HepG2 (cell line): ENCODE results near the gene FZD8. TPM values are rescaled to one million over a fixed set of nuclear protein-coding genes. Genes with fewer than 3 reads are reported as not detected.

Experiments
- DPF2 ChIP-seq: sonication (generic); formaldehyde crosslinking; IDR thresholded peaks from 2 replicates; pipeline ENCODE4 v1.4.0; 2020; ENCODE audit warnings: mild to moderate bottlenecking, low read depth, missing genetic modification reagents, borderline replicate concordance
- HDAC2 ChIP-seq: sonication (generic); formaldehyde crosslinking; IDR thresholded peaks from 2 replicates; pipeline ENCODE4 v1.4.0; 2020; ENCODE audit warnings: missing genetic modification reagents
- HNF4A ChIP-seq: sonication (generic); formaldehyde crosslinking; IDR thresholded peaks from 2 replicates; pipeline ENCODE4 v1.4.0; 2020; ENCODE audit warnings: missing genetic modification reagents
- KMT2B ChIP-seq: IDR thresholded peaks from 2 replicates; pipeline ENCODE4 v1.6.1; 2016; ENCODE audit warnings: missing genetic modification reagents, missing compliant biosample characterization
- MAFF ChIP-seq: IDR thresholded peaks from 2 replicates; pipeline ENCODE4 v1.6.1; 2011; ENCODE audit warnings: low read depth, low read length, improper control_type of control experiment
- MIXL1 ChIP-seq: IDR thresholded peaks from 2 replicates; pipeline ENCODE4 v1.6.1; 2016
- NFIC ChIP-seq: IDR thresholded peaks from 2 replicates; pipeline ENCODE4 v1.6.1; 2012; ENCODE audit warnings: mild to moderate bottlenecking, low read length, inconsistent platforms
- PRMT3 ChIP-seq: sonication (generic); formaldehyde crosslinking; IDR thresholded peaks from 2 replicates; pipeline ENCODE4 v1.8.1; 2022; ENCODE audit warnings: low read depth, mild to moderate bottlenecking, moderate library complexity, missing genetic modification reagents, borderline replicate concordance
- REPIN1 ChIP-seq: sonication (generic); formaldehyde crosslinking; IDR thresholded peaks from 2 replicates; pipeline ENCODE4 v1.8.0; 2022; ENCODE audit warnings: missing genetic modification reagents, low read depth, mild to moderate bottlenecking, borderline replicate concordance
- SALL1 ChIP-seq: sonication (generic); formaldehyde crosslinking; IDR thresholded peaks from 2 replicates; pipeline ENCODE4 v1.8.0; 2022; ENCODE audit warnings: mild to moderate bottlenecking, missing genetic modification reagents
- SOX13 ChIP-seq, 3 experiments: fragments of 450-650 bp in 1 of 3; sonication (generic) in 1 of 3; formaldehyde crosslinking in 1 of 3; IDR thresholded peaks in 2 of 3; conservative IDR thresholded peaks in 1 of 3; 2 replicates each; pipeline versions ENCODE4 v1.5.0 to v1.6.1; 2016 to 2020; ENCODE audit warnings: antibody characterized with exemption in 1 of 3, mild to moderate bottlenecking in 1 of 3, missing compliant biosample characterization in 1 of 3, missing genetic modification reagents in 1 of 3, moderate library complexity in 1 of 3
- TARDBP ChIP-seq: sonication (generic); formaldehyde crosslinking; IDR thresholded peaks from 2 replicates; pipeline ENCODE4 v1.8.0; 2022; ENCODE audit warnings: mild to moderate bottlenecking, missing genetic modification reagents
- TBX2 ChIP-seq: sonication (generic); formaldehyde crosslinking; IDR thresholded peaks from 2 replicates; pipeline ENCODE4 v1.5.0; 2020; ENCODE audit warnings: missing genetic modification reagents, mild to moderate bottlenecking, borderline replicate concordance
- ZBTB8A ChIP-seq: sonication (generic); formaldehyde crosslinking; IDR thresholded peaks from 2 replicates; pipeline ENCODE4 v1.4.0; 2020; ENCODE audit warnings: mild to moderate bottlenecking, low read depth, missing genetic modification reagents, borderline replicate concordance
- polyA plus RNA-seq, 8 experiments: library from polyadenylated mRNA; depleted of rRNA in 3 of 8; stranded (reverse) in 7 of 8; unstranded in 1 of 8; fragments of >200 nt; fragmentation: Illumina TruSeq in 4 of 8; extraction: Trizol in 4 of 8; gene quantifications; 2 replicates each; pipeline versions ENCODE4 v1.2.1 to v1.2.3, GENCODE V29; 2011 to 2016; ENCODE audit warnings: low read depth in 4 of 8, missing spikeins in 1 of 8, mixed read lengths in 1 of 8; ENCODE audit not compliant: insufficient read depth in 1 of 8
- total RNA-seq, 5 experiments: library from RNA; depleted of rRNA; stranded (reverse); fragments of >200 nt; fragmentation: Illumina TruSeq; extraction: Trizol; gene quantifications; 2 replicates each; pipeline ENCODE4 v1.2.3, GENCODE V29; 2016; ENCODE audit warnings: low read depth in 1 of 5
- TF ChIP-seq, protein P1 (sequence below): sonication (generic); formaldehyde crosslinking; IDR thresholded peaks from 2 replicates; pipeline ENCODE4 v1.4.0; 2020; ENCODE audit warnings: mild to moderate bottlenecking, missing genetic modification reagents, borderline replicate concordance
- TF ChIP-seq, protein P2 (sequence below): sonication (generic); formaldehyde crosslinking; IDR thresholded peaks from 2 replicates; pipeline ENCODE4 v1.4.0; 2020; ENCODE audit warnings: missing genetic modification reagents
- TF ChIP-seq, protein P3 (sequence below), 2 experiments: sonication (generic) in 1 of 2; formaldehyde crosslinking in 1 of 2; IDR thresholded peaks; 2 replicates each; pipeline versions ENCODE4 v1.4.0 to v1.6.1; 2018 to 2020; ENCODE audit warnings: missing genetic modification reagents in 2 of 2, borderline replicate concordance in 1 of 2, low read depth in 1 of 2, mild to moderate bottlenecking in 1 of 2, missing biosample characterization in 1 of 2

The FZD8 gene
- total and polyA plus RNA-seq, 2 of the 13 experiments (the other 11 are each of a cell fraction or from before 2014, with no cell fraction given), result 0.05 to 0.07 TPM

DNA sequence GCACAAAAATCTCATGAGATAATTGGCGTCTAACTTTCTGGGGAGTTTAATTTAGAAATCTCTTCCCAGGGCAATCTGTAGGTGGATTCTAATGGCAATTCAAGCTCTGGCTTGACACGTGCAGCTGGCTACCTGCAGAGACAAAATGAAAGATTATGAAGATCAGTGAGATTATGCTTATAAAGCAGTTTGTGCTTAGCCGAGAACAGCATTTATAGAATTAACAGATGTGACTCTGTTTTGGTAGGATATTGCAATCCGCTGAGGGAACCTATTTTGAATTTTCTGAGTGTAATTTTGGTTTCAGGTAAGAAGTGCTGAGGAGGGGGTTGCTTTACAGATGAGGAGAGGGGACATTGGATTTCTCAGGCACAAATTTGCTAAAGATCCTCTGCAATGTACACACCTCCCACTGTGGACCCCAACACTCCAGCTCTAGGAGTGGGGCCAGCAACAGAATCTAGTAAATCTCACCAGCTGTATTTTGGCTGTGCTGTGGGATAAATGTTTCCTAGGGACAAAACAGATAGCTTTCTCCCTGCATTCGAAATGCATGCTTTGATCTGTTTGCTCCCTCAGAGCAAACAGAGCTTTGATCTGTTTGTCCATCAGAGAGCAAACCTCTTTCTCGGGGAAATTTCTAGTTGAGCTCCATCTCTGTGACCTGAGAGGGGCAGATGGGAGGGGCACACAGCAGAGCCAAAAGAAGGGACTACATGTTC lies 29.6 kb downstream of the FZD8 start (continued):
- TF ChIP-seq REPIN1 (CRISPR knock-in tag) (0 out of 2 replicates have a peak, but pooled peaks have one; percentile 29), SOX13 (IDR thresholded peaks at IDR 0.05) (no peak), SOX13 (CRISPR knock-in tag; conservative IDR thresholded peaks at IDR 0.05 in 1 of 2, IDR thresholded peaks at IDR 0.05 in 1 of 2) (peak in 1 of 2 experiments; percentile 62; a peak in 2 of 4 replicates), ZBTB8A (CRISPR knock-in tag) (no peak), KMT2B (CRISPR knock-in tag) (no peak), MIXL1 (CRISPR knock-in tag) (0 out of 2 replicates have a peak, but pooled peaks have one; percentile 25), NFIC (0 out of 2 replicates have a peak, but pooled peaks have one; percentile 39), HDAC2 (CRISPR knock-in tag) (peak; percentile 40; the same call in 1 of the 2 replicates), TBX2 (CRISPR knock-in tag) (peak; percentile 15; the same call in 1 of the 2 replicates), TARDBP (CRISPR knock-in tag) (peak; percentile 31; the same call in 1 of the 2 replicates), PRMT3 (CRISPR knock-in tag) (no peak), MAFF (peak; percentile 55), SALL1 (CRISPR knock-in tag) (peak; percentile 27; the same call in 1 of the 2 replicates), DPF2 (CRISPR knock-in tag) (peak; percentile 32; the same call in 1 of the 2 replicates), HNF4A (CRISPR knock-in tag) (peak; percentile 74; the same call in 1 of the 2 replicates)
- TF ChIP-seq, protein P1, sequence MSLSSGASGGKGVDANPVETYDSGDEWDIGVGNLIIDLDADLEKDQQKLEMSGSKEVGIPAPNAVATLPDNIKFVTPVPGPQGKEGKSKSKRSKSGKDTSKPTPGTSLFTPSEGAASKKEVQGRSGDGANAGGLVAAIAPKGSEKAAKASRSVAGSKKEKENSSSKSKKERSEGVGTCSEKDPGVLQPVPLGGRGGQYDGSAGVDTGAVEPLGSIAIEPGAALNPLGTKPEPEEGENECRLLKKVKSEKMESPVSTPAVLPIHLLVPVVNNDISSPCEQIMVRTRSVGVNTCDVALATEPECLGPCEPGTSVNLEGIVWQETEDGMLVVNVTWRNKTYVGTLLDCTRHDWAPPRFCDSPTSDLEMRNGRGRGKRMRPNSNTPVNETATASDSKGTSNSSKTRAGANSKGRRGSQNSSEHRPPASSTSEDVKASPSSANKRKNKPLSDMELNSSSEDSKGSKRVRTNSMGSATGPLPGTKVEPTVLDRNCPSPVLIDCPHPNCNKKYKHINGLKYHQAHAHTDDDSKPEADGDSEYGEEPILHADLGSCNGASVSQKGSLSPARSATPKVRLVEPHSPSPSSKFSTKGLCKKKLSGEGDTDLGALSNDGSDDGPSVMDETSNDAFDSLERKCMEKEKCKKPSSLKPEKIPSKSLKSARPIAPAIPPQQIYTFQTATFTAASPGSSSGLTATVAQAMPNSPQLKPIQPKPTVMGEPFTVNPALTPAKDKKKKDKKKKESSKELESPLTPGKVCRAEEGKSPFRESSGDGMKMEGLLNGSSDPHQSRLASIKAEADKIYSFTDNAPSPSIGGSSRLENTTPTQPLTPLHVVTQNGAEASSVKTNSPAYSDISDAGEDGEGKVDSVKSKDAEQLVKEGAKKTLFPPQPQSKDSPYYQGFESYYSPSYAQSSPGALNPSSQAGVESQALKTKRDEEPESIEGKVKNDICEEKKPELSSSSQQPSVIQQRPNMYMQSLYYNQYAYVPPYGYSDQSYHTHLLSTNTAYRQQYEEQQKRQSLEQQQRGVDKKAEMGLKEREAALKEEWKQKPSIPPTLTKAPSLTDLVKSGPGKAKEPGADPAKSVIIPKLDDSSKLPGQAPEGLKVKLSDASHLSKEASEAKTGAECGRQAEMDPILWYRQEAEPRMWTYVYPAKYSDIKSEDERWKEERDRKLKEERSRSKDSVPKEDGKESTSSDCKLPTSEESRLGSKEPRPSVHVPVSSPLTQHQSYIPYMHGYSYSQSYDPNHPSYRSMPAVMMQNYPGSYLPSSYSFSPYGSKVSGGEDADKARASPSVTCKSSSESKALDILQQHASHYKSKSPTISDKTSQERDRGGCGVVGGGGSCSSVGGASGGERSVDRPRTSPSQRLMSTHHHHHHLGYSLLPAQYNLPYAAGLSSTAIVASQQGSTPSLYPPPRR (CRISPR knock-in tag), result peak; percentile 18; the same call in 1 of the 2 replicates
- TF ChIP-seq, protein P2, sequence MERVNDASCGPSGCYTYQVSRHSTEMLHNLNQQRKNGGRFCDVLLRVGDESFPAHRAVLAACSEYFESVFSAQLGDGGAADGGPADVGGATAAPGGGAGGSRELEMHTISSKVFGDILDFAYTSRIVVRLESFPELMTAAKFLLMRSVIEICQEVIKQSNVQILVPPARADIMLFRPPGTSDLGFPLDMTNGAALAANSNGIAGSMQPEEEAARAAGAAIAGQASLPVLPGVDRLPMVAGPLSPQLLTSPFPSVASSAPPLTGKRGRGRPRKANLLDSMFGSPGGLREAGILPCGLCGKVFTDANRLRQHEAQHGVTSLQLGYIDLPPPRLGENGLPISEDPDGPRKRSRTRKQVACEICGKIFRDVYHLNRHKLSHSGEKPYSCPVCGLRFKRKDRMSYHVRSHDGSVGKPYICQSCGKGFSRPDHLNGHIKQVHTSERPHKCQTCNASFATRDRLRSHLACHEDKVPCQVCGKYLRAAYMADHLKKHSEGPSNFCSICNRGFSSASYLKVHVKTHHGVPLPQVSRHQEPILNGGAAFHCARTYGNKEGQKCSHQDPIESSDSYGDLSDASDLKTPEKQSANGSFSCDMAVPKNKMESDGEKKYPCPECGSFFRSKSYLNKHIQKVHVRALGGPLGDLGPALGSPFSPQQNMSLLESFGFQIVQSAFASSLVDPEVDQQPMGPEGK, result 0 out of 2 replicates have a peak, but pooled peaks have one; percentile 35
- TF ChIP-seq, protein P3, sequence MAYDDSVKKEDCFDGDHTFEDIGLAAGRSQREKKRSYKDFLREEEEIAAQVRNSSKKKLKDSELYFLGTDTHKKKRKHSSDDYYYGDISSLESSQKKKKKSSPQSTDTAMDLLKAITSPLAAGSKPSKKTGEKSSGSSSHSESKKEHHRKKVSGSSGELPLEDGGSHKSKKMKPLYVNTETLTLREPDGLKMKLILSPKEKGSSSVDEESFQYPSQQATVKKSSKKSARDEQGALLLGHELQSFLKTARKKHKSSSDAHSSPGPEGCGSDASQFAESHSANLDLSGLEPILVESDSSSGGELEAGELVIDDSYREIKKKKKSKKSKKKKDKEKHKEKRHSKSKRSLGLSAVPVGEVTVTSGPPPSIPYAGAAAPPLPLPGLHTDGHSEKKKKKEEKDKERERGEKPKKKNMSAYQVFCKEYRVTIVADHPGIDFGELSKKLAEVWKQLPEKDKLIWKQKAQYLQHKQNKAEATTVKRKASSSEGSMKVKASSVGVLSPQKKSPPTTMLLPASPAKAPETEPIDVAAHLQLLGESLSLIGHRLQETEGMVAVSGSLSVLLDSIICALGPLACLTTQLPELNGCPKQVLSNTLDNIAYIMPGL (CRISPR knock-in tag; IDR thresholded peaks at IDR 0.05; ENCODE audit: borderline replicate concordance in 1 of 2, low read depth in 1 of 2), result 0 out of 4 replicates have a peak, but pooled peaks of 1 of the 2 experiments have one; percentile 21
